Measurements from ENCODE around the gene CFAP44.
"Not testable (repeated sequence)": the region's sequence is repeated elsewhere in the genome, so short reads cannot be mapped to it uniquely, and the experiment has no call there.

CFAP44 gene

GRCh38 chr3:113441051-113441770 is at the start of gene CFAP44:
CFAP44 (minus strand) TSS chr3:113441493; CDS start chr3:113433664, 7,829 bp downstream.
- DNase-seq: peak; percentile 60

GRCh38 chr3:113485161-113485609 is 43.9 kb upstream of the CFAP44 start:
- no peak for DNase-seq

- DNase-seq: no peak
These were observed 27.2 kb upstream of the CFAP44 start for GRCh38 chr3:113468539-113468938.

GRCh38 chr3:113461488-113461887 is 20.2 kb upstream of the CFAP44 start:
- DNase-seq: no peak

- not testable (repeated sequence) for DNase-seq
These were observed 17.3 kb upstream of the CFAP44 start for GRCh38 chr3:113458554-113458953.

- no peak for DNase-seq
These were observed 14.2 kb upstream of the CFAP44 start for GRCh38 chr3:113455446-113455845.

GRCh38 chr3:113454630-113455029 is 13.3 kb upstream of the CFAP44 start:
- no peak for DNase-seq

GRCh38 chr3:113454057-113454456 is 12.8 kb upstream of the CFAP44 start:
- DNase-seq: no peak

GRCh38 chr3:113450911-113451310 is 9.6 kb upstream of the CFAP44 start:
- DNase-seq: no peak

- DNase-seq: no peak
These were observed 1.7 kb downstream of the CFAP44 start for GRCh38 chr3:113439606-113440005.

GRCh38 chr3:113438224-113438623 is 3.1 kb downstream of the CFAP44 start:
- no peak for DNase-seq

GRCh38 chr3:113437411-113437810 is 3.9 kb downstream of the CFAP44 start:
- DNase-seq: no peak

GRCh38 chr3:113436809-113437208 is 4.5 kb downstream of the CFAP44 start:
- DNase-seq: peak; percentile 73

GRCh38 chr3:113431811-113432210 is 9.5 kb downstream of the CFAP44 start:
- no peak for DNase-seq

GRCh38 chr3:113428581-113428980 is 12.7 kb downstream of the CFAP44 start:
- no peak for DNase-seq

GRCh38 chr3:113423699-113424098 is 17.6 kb downstream of the CFAP44 start:
- no peak for DNase-seq

- DNase-seq: no peak
These were observed 20.2 kb downstream of the CFAP44 start for GRCh38 chr3:113421082-113421481.

- no peak for DNase-seq
These were observed 31.6 kb downstream of the CFAP44 start for GRCh38 chr3:113409676-113410075.

- DNase-seq: no peak
These were observed 36.1 kb downstream of the CFAP44 start for GRCh38 chr3:113405180-113405579.

- DNase-seq: no peak
These were observed 36.7 kb downstream of the CFAP44 start for GRCh38 chr3:113404637-113405036.
